ENCODE measurements around the gene ATP11B.

- no peak for TF ChIP-seq CTCF (IDR thresholded peaks at IDR 0.05; ENCODE audit: low read depth, low read length, poor library complexity, severe bottlenecking)
- TF ChIP-seq EZH2phosphoT487 (IDR thresholded peaks at IDR 0.05; ENCODE audit: borderline replicate concordance, low read length) = no peak
Measured at GRCh38 chr3:182829761-182830405, 36.6 kb downstream of the ATP11B start.
